ENCODE measurements around the gene BAIAP2. TPM values are rescaled to one million over a fixed set of nuclear protein-coding genes. Genes with fewer than 3 reads are reported as not detected.
A peak's percentile ranks its signal among the peaks of the same experiment; 100 is the strongest.
"Not testable (repeated sequence)": the region's sequence is repeated elsewhere in the genome, so short reads cannot be mapped to it uniquely, and the experiment has no call there.

Gene BAIAP2
- total and polyA plus RNA-seq, 12 donors: 3.1 to 33.4 (median 14.6) TPM

DNA sequence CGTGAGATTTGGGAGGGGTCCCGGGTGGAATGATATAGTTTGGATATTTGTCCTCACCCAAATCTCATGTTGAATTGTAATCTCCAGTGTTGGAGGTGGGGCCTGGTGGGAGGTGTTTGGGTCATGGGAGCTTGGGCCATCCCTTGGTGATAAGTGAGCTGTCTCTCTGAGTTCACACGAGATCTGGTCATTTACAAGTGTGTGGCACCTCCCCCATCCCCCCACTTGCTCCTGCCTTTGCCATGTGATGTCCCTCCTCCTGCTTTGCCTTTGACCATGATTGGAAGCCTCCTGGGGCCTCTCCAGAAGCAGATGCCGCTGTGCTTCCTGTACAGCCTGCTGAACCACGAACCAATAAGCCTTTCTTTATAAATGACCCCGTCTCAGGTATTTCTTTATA, 21.3 kb upstream of the BAIAP2 start:
- intact Hi-C loops (cut with DNase I): no loop called here
- H3K9me3 ChIP-seq (replicated peaks in 1 of 3): peaks cover 0 to 3% (median 0%) of the 10 kb centered on the region in 3 donors
- H3K27ac ChIP-seq: no peak overlapping the region
- no peak for DNase-seq
- WGBS, 4 donors: 68 to 79% (median 75%) methylated on average over 6 of the region's 6 CpGs
- H3K4me1 ChIP-seq (replicated peaks in 1 of 2): peaks cover 0 to 7% of the 10 kb centered on the region in 2 donors
- H3K27me3 ChIP-seq: no peaks in the 10 kb centered on the region
- H3K4me3 ChIP-seq: no peak overlapping the region
- TF ChIP-seq CTCF (IDR thresholded peaks at IDR 0.05) (no peak), POLR2A (IDR thresholded peaks at IDR 0.05) (no peak)
- no peaks in the 10 kb centered on the region for H3K36me3 ChIP-seq (replicated peaks in 1 of 2)

GRCh38 chr17:81015136-81015535, 19.8 kb upstream of the BAIAP2 start:
- peaks cover 0 to 3% (median 0%) of the 10 kb centered on the region in 3 donors for H3K9me3 ChIP-seq (replicated peaks in 1 of 3)
- WGBS, 4 donors: 88 to 100% (median 96%) methylated on average over 1 of the region's 1 CpG
- intact Hi-C loops (cut with DNase I): no loop called here
- H3K27me3 ChIP-seq: no peaks in the 10 kb centered on the region
- DNase-seq: no peak
- TF ChIP-seq CTCF (IDR thresholded peaks at IDR 0.05) (no peak), POLR2A (IDR thresholded peaks at IDR 0.05) (no peak)
- no peak overlapping the region for H3K4me3 ChIP-seq
- H3K36me3 ChIP-seq (replicated peaks in 1 of 2): no peaks in the 10 kb centered on the region
- no peak overlapping the region for H3K27ac ChIP-seq
- peaks cover 0 to 7% of the 10 kb centered on the region in 2 donors for H3K4me1 ChIP-seq (replicated peaks in 1 of 2)

DNA sequence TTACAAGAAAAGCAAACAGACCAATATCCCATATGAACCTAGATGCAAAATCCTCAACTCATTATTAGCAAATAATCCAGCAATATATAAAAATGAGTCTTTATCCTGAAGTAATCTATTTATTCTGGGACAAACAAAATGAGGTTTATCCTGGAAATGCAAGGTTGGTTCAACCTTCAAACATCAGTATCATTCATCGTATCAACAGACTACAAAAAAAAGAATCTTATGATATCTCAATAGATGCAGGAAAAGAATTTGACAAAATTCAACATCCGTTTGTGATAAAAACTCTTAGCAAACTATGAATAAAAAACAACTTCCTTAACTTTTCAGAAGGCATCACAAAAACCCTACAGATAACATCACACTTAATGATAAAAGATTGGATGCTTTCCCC, 18.4 kb upstream of the BAIAP2 start:
- no peak for DNase-seq
- H3K4me1 ChIP-seq (replicated peaks in 1 of 2): peaks cover 5 to 18% of the 10 kb centered on the region in 2 donors
- no peaks in the 10 kb centered on the region for H3K9me3 ChIP-seq (replicated peaks in 1 of 3)
- no peak overlapping the region for H3K4me3 ChIP-seq
- no peaks in the 10 kb centered on the region for H3K36me3 ChIP-seq (replicated peaks in 1 of 2)
- no peak overlapping the region for H3K27ac ChIP-seq
- H3K27me3 ChIP-seq: no peaks in the 10 kb centered on the region
- no peak for TF ChIP-seq POLR2A (IDR thresholded peaks at IDR 0.05)
- no peak for TF ChIP-seq CTCF (IDR thresholded peaks at IDR 0.05)
- WGBS, 4 donors: 78 to 87% (median 82%) methylated on average over 2 of the region's 2 CpGs
- intact Hi-C loops (cut with DNase I): no loop called here

- H3K36me3 ChIP-seq (replicated peaks in 1 of 2); H3K4me3 ChIP-seq; H3K27ac ChIP-seq; H3K27me3 ChIP-seq; DNase-seq; H3K9me3 ChIP-seq (replicated peaks in 1 of 3); intact Hi-C loops (cut with DNase I): not testable (repeated sequence)
- WGBS, 4 donors: 87 to 92% (median 90%) methylated on average over 4 of the region's 4 CpGs
- H3K4me1 ChIP-seq (replicated peaks in 1 of 2): peaks cover 5 to 18% of the 10 kb centered on the region in 2 donors
Measured at GRCh38 chr17:81017330-81017729, 17.6 kb upstream of the BAIAP2 start.

GRCh38 chr17:81018044-81018802, 16.7 kb upstream of the BAIAP2 start:
- TF ChIP-seq POLR2A (IDR thresholded peaks at IDR 0.05): no peak
- 18 to 31% (median 27%) methylated on average over 26 to 29 of the region's 29 CpGs for WGBS, 4 donors
- no peaks in the 10 kb centered on the region for H3K9me3 ChIP-seq (replicated peaks in 1 of 3)
- peaks cover 5 to 18% of the 10 kb centered on the region in 2 donors for H3K4me1 ChIP-seq (replicated peaks in 1 of 2)
- intact Hi-C loops (cut with DNase I): no loop called here
- H3K27ac ChIP-seq: peak overlapping the region in 3 of 5 donors; percentile 3 to 78 (median 74)
- H3K27me3 ChIP-seq: no peaks in the 10 kb centered on the region
- H3K36me3 ChIP-seq (replicated peaks in 1 of 2): no peaks in the 10 kb centered on the region
- DNase-seq: no peak
- peak overlapping the region in 1 of 4 donors; percentile 33 for H3K4me3 ChIP-seq
